C4-2B (cell line): ENCODE results near the gene PHF2.

Experiments
- ZFX ChIP-seq: fragments of 450-650 bp; IDR thresholded peaks from 2 replicates; pipeline ENCODE4 v1.6.1; 2017
- TF ChIP-seq, protein P1 (sequence below): fragments of 450-650 bp; conservative IDR thresholded peaks from 2 replicates; pipeline ENCODE4 v1.5.1; 2017; ENCODE audit warnings: mild to moderate bottlenecking

DNA sequence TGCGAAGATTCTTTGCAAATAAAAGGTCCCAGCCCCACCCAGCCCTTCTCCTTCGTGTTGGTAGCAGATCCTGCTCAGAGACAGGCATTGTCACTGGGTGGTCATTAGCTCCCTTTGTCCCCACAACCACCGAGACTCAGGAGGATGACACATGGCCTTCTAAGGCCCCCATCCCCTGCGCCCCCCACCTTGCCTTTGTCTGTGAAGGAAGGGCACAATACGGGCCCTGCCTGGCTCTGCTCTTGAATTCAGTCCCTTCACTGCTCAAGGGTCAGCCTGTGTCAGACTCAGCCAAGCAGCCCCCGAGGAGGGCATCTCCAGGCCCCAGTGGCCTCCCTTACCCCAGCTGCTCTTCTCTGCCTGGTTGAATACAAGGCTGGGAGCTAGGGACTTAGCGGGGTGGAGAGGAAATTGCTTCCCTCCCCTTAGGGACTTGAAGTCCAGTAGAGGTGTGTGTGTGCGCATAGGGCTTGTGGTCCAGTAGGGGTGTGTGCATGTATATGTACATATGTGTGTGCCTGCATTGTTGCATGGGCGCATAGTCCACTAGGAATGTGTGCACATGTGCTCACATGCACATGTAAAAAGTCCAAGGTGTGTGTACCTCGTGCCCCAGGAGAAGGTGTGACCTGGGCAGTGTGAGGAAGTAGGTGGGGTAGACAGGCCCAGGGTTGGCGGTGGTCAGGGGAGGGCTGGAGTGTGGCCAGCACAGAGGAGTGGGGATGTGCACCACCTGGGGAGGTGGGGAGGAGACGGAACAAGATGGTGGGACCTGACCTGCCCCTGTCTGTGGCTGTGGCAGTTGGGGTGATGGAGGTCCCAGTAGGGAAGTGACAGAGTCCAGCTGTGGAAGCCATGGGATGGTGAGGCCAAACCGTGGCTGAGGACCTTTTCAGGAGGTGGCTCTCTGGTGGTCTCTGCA is 59.1 kb downstream of the PHF2 start:
- TF ChIP-seq, protein P1, sequence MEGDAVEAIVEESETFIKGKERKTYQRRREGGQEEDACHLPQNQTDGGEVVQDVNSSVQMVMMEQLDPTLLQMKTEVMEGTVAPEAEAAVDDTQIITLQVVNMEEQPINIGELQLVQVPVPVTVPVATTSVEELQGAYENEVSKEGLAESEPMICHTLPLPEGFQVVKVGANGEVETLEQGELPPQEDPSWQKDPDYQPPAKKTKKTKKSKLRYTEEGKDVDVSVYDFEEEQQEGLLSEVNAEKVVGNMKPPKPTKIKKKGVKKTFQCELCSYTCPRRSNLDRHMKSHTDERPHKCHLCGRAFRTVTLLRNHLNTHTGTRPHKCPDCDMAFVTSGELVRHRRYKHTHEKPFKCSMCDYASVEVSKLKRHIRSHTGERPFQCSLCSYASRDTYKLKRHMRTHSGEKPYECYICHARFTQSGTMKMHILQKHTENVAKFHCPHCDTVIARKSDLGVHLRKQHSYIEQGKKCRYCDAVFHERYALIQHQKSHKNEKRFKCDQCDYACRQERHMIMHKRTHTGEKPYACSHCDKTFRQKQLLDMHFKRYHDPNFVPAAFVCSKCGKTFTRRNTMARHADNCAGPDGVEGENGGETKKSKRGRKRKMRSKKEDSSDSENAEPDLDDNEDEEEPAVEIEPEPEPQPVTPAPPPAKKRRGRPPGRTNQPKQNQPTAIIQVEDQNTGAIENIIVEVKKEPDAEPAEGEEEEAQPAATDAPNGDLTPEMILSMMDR, result no peak
- TF ChIP-seq ZFX, result no peak
